Measurements from ENCODE around the gene MRC2.

- TF ChIP-seq EZH2 (optimal IDR thresholded peaks at IDR 0.05; ENCODE audit: low read depth, low read length) (no peak), EZH2phosphoT487 (IDR thresholded peaks at IDR 0.05; ENCODE audit: low read length) (no peak)
- TF ChIP-seq, protein P1, sequence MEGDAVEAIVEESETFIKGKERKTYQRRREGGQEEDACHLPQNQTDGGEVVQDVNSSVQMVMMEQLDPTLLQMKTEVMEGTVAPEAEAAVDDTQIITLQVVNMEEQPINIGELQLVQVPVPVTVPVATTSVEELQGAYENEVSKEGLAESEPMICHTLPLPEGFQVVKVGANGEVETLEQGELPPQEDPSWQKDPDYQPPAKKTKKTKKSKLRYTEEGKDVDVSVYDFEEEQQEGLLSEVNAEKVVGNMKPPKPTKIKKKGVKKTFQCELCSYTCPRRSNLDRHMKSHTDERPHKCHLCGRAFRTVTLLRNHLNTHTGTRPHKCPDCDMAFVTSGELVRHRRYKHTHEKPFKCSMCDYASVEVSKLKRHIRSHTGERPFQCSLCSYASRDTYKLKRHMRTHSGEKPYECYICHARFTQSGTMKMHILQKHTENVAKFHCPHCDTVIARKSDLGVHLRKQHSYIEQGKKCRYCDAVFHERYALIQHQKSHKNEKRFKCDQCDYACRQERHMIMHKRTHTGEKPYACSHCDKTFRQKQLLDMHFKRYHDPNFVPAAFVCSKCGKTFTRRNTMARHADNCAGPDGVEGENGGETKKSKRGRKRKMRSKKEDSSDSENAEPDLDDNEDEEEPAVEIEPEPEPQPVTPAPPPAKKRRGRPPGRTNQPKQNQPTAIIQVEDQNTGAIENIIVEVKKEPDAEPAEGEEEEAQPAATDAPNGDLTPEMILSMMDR (IDR thresholded peaks at IDR 0.05; ENCODE audit: low read length): no peak
Observed at GRCh38 chr17:62657145-62657665, 29.7 kb downstream of the MRC2 start.

Measured in MM.1S (cell line).